Effector CD8-positive, alpha-beta T cell (primary cell): ENCODE data around the gene RERG.

ENCODE experiments used
- DNase-seq: peaks from one replicate; lab custom pipeline; 2025; lab: John Stamatoyannopoulos, UW

Gene RERG

DNA sequence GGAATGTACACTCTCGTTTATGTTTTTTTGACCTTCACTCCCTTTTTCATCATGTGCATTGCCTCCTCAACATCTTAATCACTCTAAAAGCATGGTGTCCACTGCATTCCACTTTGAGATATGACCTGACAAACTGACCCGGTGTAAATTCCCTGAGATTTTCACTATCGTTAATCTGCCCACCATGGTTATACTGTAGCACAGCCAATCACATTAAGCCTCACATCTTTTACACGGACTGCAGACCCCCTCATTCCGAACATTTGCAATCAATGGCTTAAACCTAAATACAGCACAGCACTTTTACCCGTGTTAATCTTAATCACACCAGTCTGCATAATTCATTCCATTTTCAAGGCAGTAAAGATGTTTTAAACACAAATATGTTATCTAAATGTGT is 2.4 kb downstream of the RERG start:
- no peak for DNase-seq

DNA sequence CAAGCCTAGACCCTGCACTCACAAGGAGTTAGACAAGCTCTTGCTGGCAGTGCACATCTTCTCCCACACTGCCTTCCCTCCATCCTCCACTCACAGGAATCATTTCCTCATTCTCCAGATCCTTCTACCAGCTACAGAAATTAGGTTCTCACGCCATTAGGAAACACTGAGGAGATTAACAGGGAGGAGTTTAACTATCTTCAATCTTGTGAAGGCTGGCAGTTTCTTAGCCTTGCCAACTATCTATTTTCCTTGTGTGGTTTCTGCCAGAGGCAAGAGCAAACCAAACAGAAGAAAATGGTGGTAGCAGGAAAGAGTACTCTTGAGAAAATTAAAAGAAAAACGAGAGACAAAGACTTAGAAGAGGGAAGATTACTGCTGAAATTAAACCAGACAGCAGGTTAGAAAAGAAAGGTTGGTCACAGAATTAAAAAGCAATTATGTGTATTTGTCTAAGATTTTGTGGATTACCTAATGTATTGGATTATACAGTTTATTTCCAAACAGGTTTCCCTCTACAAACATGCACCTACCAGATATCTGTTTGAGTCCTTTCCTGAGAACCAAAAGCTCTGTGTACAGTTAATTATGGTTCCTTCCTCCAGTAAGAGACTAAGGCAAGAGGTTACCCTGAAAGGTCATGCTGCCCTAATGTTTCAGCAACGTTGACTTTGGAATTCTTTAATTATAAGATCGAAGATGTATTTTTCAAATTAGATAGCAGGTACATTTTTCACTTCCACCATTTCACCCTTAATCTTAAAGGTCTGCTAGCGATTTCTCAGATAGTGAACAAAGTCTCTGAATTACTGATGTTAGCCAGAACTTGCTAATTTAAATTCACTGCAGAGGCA is 5.0 kb downstream of the RERG start:
- no peak for DNase-seq

DNA sequence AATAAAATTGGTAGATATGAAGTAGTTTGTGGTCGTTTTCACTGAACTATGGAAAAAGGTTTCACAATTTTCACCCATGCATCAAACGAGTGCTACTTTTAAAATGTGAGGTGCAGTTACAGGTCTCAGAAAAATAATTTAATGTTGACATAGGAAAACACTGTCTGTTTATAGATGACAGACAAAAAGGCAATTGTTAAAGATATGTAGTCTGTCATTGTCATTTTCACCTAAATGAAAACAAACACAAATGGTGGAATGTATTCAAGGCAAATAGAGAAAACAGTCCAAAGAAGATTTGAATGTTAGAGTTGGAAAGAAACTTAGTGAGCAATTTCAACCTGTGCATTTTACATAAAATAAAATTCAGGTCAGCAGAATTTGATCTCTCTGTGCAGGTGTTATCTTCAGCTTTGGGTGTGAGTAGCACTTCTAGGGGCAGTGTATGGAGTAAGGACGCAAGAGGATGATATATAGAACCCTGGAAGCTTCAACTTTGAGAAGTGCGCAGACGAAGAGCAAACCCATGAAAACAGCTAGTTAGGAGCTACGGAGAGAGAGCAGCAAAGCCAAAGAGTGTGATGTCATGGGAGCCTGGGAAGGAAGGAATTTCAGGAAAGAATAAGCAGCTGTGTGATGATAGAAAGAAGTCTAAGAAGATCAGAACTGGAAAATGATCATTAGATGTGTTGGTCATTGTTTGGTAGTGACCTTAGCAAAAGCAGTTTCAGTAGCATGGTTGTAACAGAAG is 6.2 kb downstream of the RERG start:
- DNase-seq: no peak

DNA sequence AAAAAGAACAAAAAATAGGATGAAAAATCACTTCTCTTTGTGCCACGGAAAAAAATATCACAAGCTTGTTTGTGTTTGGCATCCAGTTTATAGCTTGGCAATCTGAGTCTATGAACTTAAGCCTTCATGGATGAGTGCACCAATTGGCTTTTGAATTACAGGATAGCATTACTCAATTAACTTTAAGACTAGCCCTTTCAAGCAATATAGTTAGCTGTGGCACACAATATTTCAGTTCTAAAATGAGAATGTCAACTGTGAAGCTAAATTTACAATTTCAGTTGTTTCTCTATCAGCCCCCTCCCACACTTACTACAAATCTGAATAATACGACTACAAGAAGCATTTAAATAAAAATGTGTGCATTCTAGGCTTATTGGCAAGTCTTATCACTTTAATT is 8.3 kb downstream of the RERG start:
- no peak for DNase-seq

DNA sequence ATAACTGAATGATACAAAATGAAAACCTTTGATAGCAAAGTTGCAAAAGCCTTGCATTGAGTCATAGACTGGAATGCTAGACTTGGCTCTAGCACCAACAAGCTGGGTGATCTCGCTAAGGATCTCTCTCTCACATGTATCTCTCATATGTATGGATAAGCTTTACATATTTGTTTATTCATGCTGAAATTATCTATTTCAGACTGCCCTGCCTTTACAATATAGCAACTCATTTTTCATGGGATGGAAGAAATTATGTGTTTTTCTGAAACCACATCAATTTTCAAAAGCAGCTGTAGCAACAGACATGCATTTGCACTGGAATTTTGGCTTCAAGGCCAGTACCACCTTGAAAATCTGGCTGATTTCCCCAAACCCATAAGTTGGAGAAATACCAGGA is 11.4 kb downstream of the RERG start:
- DNase-seq: no peak

DNA sequence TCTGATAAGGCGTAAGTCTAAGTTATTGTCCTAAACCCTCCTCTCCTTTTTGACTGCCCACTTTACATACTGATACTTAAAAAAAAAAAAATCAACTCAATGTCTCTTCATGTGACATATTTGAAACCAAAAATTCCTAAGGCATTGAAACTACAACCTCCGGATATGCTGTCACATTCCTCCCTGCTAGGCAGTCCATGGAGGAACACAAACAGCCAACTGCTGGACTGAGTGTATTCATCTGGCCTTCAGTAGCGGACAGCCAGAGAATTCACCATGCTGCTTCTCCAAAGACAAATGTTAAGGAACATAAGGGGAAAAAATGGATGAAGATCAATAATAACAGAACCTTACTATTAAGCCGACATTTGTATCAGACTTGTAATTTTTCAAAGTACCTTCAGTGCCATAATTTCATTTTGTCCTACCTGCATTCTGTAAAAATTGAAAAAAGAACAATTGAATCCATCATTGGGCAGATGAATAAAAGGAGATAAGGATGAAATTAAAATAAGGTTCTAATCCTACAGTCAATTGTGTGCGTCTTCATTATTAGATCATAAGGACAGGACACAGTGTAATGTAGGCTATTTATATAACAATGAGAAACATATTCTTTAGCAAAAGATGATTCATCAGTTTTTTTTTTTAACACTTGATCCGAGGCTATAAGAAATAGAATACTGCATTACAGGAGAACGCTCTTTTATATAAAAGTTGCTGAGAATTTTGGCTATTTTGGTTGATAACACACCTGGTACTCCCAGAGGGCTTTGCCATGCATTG is 12.2 kb downstream of the RERG start:
- no peak for DNase-seq

DNA sequence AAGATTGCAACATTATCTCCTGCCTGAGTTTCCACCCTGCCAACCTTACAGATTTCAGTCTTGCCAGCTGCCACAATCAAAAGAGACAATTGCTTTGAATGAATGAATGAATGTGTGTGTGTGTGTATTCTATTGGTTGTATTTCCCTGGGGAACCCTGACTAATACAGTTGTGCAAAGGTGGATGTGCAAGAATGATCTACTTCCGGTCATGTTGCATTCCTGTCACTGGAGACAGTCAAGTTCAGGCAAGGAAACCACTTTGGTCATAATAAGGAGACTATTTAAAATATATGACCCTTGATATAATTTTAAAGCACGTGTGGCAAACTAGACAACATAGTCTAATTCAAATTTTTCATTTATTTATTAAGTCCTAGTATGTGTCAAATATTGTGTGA is 13.1 kb downstream of the RERG start:
- no peak for DNase-seq

DNA sequence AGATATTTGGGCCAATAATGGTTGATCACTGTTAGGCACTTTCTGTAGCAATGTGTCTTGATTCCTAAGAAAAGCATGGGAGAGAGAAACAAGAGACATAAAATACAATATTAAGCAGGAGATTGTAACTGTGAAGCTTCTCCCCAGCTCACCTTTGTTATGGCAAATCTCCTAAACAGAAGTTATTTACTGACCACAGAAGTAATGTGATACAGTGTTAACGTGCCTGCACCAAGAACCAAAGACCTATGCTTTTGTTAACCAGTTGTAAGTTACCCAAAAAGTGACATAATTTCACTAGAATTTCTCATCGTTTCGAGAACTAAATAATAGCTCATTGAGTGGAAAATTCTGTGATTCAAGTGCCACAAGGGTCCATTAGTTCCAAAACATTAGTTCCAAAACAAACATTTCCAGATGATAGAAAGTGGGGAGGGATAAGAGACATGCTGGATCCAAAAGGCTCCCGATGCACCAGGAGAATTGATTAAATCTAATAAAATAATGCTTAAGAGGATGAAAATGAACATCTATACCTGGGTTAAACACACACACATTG is 14.3 kb downstream of the RERG start:
- no peak for DNase-seq

DNA sequence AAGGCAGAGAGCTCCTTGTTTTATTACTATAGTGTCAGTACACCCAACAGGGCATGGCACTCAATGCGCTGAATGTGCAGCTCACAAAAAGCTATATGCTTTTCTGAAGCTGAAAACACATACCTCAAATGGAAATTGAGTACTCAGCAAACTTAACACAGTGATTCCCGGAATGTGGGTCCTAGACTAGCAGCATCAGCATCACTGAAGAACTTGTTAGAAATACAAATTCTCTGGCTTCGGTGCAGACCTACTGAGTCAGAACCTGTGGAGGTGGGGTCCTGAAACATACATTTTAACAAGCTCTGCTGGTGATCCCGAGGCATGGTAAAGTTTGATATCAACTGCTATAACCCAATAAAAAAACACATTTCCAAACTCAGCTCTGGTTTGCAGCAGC is 14.9 kb downstream of the RERG start:
- no peak for DNase-seq

DNA sequence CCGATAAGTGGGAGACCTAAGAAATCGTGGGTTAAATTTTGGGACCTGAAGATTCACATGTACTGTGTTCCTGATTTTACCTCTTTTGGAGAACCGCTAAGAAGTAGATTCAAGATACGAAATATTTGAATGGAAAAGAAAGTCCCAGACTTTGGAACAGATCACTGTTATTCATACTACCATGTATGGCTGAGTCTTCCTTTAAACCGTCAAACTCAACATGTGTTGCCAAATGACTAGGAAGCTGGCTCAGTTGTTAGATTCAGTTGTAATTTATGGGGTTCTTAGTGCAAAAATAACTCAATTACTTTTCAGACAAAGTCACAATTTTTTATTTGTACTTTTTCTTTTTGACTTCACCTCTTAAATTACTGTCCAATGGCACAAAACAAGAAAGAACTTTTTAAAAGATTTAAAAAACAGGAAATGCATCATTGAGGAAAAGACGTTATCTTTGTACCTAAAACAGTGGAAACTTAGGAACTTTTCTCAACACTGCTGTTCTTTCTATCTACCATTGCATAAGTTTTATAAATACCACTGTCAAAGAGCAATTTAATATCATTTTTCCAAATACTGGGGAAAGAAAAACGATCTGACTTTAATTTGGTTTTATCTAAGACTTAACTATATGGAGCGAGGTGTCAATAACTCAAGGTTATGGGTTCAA is 15.7 kb downstream of the RERG start:
- no peak for DNase-seq

DNA sequence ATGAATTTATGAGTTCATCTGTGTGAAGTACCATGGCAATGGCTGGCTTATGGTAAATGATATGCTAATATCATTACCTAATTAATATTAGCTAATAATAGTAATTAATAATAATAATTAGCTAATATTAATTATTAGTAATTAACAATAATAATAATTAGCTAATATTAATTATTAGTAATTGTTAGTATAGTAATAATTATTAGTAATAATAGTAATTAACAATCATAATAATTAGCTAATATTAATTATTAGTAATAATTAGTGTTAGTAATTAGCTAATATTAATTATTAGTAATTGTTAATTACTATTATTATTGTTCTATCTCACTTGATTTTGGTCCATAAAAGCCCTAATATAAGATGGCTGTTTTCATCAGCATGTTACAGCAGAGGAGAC is 19.8 kb downstream of the RERG start:
- no peak for DNase-seq

DNA sequence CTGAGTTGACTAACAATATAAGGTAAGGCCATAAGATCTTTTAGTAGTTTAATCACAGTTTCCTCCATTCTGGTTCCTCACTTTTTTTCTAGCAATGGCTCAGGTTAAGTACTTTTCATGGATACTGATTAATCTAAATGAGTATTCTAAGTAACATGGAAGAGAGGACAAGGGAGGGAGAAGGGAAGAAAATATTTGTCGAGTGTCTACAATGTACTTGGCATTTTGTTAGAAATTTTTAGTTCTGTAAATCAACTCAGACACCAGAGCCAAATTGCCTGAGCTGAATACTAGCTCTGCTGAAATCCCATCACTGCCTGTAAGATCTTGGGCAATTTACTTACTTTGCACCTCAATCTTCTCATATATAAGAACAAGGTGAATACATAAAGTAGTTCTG is 20.2 kb downstream of the RERG start:
- DNase-seq: no peak

DNA sequence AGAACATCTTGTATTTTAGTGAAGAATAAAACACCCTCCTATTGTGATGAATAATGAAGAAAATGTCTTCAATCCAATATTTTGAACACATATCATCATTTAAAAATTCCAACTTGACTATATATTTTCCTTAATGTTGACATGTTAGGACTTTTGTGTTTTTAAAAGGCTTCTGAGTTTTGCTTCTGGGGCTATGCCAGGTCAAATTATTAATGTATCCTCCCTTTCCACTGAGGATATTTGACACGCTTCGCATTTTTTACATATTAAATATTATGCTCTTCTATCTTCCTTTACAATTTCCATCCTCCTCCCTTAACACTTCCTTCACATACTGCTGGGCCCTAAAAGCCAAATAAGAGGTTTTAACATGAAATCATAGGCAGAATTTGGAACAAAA is 20.6 kb downstream of the RERG start:
- no peak for DNase-seq

DNA sequence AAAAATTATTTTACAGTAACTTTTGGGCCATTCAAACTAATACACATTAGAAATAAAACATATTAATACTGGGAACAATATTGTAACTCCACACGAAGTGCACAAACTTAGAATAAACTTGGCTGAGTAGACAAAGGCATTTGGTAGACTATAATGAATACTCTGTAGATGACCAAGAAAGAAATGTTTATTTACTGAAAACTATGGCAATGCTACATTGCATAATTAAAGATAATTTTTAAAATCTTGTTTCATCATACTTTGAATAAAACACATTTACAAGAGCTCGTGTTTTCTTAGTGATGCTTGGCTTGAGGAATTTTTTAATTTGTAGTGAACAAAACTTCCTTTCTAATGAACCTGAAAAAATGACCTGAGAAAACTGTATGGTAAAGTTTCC is 21.3 kb downstream of the RERG start:
- DNase-seq: no peak

DNA sequence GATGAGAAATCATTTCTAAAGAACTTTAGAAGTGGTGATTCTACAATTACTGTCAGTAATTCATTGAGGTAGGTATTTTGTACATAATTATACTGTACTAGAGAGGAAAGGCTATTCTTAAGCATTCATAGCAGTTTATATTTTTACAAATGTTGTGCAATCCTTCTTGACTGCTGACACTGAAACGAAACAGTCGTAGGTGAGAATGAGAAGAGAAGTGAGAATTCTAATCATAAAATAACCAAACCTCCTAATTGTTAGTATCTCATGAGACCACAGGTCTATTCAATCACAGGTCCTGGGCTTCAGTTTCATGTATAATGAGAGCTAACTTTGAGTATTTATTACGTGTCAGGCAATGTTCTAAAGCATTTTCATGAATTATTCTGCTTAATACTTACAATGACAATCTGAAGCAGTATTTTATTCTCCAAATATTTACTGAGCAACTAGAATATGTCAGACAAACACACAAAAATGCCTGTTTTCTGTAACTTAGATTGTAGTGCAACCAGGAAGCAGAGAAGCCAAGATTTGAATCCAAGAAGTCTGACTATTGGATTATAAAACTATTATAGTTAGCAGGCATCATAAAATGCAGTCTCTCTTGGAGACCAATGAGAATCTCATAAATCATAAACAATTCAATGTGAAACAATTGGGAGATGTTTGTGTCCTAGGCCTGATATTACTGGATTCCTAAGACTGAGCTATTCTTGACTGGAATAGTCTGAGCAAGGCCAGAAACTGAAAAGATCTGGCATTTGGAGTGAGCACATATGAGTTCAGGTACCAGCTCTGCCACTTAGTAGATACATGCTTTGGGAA is 24.3 kb downstream of the RERG start:
- DNase-seq: no peak

DNA sequence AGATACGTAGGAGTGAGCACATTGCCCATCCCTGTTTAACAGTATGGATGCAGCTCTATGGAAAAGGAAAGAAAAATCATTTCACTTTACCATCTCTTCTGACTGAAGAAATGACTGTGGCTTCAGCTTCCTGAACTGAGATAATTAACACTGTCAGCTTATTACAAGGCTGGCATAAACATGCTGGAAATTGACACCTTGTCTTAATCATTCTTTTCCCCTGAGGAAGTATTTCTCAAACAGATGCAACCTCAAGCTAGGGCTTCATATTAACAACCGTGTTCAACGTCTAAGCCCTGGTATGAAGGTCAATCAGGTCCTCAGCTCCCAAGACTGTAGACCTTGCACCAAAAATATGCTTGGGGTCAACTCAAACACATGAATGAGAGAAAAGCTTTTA is 25.0 kb downstream of the RERG start:
- no peak for DNase-seq

DNA sequence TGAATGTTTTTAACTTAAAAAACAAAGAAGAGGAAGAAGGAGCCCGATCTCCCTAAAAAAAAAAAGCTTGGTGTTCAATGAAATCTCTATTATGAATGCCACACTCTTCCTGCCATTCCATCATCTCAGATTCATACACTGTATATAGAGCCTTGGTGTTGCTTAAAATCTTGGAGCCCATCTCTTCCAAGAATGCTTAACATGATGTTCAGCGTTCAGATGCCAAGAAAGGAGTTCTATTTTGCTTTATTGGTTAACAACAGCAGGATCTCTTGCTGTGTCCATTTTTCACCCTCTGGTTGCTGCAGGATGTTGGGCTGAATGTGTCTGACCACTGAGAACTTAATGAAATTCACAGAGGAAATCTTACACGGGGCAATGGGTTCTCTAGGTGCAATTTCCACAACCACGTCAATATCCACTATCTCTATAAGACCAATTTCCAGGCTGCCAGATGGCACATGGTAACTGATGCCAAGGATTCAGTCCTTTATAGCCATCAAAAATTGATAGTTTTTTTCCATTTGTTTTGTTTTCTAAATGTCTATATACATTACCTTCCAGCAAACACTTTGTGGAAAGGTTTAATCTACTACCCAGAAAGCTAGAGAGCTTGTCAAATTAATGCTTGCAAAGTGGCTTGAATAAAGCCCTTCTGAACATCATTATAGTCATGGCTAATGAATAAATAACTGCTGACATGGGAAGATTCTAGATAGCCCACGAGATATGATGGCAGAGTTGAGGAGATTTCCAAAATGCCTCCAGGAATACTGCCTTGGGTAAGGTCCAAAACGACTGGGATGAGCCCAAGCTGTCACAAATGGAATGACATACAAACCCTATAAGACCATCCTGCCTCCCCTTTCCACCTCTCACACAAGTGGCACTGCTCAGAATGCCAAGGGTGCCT is 26.5 kb downstream of the RERG start:
- no peak for DNase-seq

DNA sequence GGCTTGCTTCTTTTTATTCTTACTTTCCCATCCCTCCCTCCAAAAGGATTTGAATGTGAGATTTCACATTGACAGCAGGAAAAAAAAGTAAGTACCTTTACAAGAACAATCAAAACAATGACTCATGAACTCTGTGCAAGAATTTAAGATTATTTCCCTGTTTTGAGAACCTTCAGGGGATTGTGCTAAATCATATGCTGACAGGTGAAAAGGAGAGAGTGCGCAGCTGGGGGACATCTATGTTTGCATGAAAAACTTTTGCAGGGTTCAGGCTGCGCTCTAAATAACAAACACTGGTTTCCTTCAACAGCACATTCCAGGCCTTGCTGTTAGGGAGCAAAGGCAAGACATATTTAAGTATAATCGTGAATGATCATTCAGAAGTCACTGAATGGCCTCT is 27.3 kb downstream of the RERG start:
- DNase-seq: no peak

DNA sequence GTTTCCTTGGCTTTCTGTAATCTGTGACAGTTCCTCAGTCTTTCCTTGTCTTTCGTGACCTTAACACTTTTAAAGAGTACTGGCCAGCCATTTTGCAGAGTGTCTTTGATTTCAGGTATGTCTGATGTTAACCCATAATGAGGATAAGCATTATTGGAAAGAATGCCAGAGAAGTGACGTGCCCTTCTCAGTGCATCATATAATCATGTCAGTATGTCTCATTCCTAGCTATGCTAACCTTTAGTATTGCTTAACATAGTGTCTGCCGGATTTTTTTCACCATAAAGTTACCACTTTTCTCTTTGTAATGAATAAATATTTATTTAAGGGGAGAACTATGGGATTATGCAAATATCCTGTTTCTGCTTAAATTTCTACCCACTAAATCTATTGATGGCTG is 28.5 kb downstream of the RERG start:
- no peak for DNase-seq

DNA sequence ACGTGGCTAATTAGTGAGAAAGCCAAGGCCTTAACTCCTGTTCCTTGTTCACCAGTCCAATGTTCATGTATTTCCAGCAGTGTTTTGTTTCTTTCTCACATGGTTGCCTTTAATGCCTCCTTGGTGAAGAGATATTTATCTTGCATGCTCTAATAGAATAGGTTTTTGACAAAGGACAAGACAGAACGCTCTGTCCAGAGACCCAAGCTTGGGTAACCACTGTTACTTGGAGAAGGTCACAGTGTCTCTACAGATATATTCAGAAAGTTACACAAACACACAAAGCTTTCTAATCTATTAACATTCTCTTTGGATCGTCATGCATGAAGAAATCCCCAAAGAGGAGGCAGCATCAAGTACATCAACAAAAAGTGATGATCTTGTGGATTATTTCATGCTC is 33.1 kb downstream of the RERG start:
- DNase-seq: no peak
